MG63 (cell line): ENCODE data around the gene QRSL1. TPM values are rescaled to one million over a fixed set of nuclear protein-coding genes. Genes with fewer than 3 reads are reported as not detected.
"Not testable (repeated sequence)": the region's sequence is repeated elsewhere in the genome, so short reads cannot be mapped to it uniquely, and the experiment has no call there.

Experiments
- DNase-seq: peaks from one replicate; pipeline ENCODE4 v3.0.0-alpha.2; 2020
- H3K27me3 ChIP-seq: fragments of 250-450 bp; sonication (Bioruptor Pico); 2 replicates; pipeline ENCODE4 v1.5.1; 2020; ENCODE audit warnings: mild to moderate bottlenecking, moderate library complexity
- H3K36me3 ChIP-seq: fragments of 250-450 bp; sonication (Bioruptor Pico); 2 replicates; pipeline ENCODE4 v1.5.1; 2020; ENCODE audit warnings: mild to moderate bottlenecking, moderate library complexity
- H3K4me3 ChIP-seq: fragments of 250-450 bp; sonication (Bioruptor Pico); 2 replicates; pipeline ENCODE4 v1.5.1; 2020; ENCODE audit warnings: mild to moderate bottlenecking, moderate library complexity
- H3K9me3 ChIP-seq: fragments of 250-450 bp; sonication (Bioruptor Pico); 2 replicates; pipeline ENCODE4 v1.5.1; 2020; ENCODE audit warnings: mild to moderate bottlenecking, moderate library complexity
- total RNA-seq: library from RNA; depleted of rRNA; stranded (reverse); fragments of >200 nt; shearing (Covaris generic); gene quantifications from 2 replicates; pipeline ENCODE4 v1.2.3, GENCODE V29; 2014; ENCODE audit warnings: low replicate concordance; rRNA removed

QRSL1 gene
- total RNA-seq, 1 experiment from 2014 or later, result 11.9 TPM

DNA sequence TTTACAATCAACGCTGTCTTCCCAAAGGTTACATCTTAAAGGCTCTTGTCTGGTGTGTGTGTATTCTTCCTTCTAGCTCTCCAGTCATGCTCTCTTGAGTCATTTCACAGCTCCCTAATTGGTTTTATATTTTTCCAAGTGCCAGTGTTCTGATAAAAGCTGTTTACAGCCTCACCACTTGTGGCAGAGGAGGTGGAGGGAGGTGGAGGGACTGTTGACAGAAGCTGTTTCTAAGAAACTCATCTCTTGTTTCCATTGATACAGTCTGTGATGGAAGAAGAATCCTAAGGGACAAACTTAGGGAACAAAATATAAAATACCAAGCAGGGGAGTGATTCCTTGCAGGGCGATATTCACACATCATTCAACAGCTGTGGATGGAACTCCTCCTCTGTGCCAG, 64.0 kb downstream of the QRSL1 start:
- Histone ChIP-seq H3K4me3 (no peak overlapping the region), H3K27me3 (no peaks in the 10 kb centered on the region), H3K36me3 (no peaks in the 10 kb centered on the region), H3K9me3 (no peaks in the 10 kb centered on the region)
- DNase-seq, result no peak

DNA sequence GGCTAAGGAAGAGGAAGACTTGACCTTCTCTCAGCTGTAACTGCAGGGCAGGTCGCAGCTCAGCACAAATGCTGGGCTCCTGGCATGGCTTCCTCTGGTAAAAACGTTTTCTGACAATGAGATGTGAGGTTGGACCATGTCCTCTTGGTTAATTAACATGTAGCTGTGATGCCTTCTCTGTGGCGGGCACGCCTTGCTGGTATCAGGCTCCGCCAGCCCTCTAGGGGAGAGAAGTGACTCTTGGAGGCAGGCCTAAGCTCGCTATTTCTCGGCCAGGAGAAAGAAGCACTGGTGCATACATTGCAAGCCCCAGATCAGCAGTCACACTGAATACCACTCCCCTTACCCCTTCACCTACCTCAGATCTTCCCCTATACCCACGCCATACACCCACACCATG, 65.0 kb downstream of the QRSL1 start:
- no peaks in the 10 kb centered on the region for H3K36me3 ChIP-seq
- H3K27me3 ChIP-seq, result no peaks in the 10 kb centered on the region
- H3K9me3 ChIP-seq, result no peaks in the 10 kb centered on the region
- no peak for DNase-seq
- no peak overlapping the region for H3K4me3 ChIP-seq

DNA sequence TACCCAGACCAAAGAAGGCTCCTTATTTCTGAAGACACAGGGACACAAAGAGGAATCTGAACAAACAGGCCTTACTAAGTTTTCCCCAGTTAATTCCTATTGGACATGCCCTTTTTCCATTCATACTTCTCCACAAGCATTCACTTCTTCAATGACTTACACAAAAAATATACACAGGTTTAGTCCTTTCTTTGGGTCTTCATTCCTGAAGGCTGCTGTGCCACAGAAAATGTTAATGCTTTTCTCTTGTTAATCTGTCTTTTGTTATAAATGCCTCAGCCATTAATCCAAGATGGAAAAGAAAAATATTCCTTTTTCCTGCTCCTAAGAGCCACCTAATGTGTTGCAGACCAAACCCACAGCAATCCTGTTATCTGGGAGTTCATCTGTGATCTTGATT, 71.2 kb downstream of the QRSL1 start:
- no peaks in the 10 kb centered on the region for H3K36me3 ChIP-seq
- H3K4me3 ChIP-seq, result no peak overlapping the region
- H3K27me3 ChIP-seq, result no peaks in the 10 kb centered on the region
- H3K9me3 ChIP-seq, result peaks cover 9% of the 10 kb centered on the region
- no peak for DNase-seq

DNA sequence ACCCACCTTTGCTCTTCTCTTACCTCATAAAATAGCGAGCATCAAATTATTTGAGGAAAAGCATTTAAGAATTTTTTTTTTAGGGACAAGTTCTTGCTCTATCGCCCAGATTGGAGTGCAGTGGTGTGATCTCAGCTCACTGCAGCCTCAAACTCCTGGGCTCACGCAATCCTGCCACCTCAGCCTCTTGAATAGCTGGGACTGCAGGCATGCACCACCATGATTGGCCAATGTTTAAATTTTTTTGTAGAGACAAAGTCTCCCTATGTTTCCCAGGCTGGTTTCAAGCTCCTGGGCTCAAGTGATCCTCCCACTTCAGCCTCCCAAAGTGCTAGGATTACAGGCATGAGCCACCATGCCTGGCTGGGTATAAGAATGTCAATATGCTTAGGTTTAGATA, 71.8 kb downstream of the QRSL1 start:
- not testable (repeated sequence) for H3K27me3 ChIP-seq, H3K4me3 ChIP-seq, DNase-seq, H3K36me3 ChIP-seq
- H3K9me3 ChIP-seq, result peaks cover 11% of the 10 kb centered on the region

DNA sequence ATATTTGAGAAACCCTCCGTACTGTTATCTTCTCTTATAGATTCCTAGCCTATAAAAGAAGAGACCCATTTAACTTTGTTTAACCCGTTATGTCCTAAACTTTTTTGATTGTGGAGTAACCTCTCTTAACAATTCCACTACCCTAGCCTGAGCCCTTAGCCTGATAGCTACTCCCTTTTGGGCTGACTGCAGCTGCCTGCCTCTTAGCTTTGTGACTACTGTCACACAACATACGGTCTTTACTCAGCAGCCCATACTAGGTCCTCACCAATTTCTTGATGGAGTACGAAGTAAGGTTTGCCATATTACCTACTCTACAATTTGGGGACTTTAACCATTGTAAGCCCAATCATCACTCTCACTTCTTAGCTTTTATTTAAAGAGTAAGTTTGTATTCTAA, 72.7 kb downstream of the QRSL1 start:
- Histone ChIP-seq H3K36me3 (no peaks in the 10 kb centered on the region), H3K27me3 (no peaks in the 10 kb centered on the region), H3K9me3 (peaks cover 11% of the 10 kb centered on the region), H3K4me3 (no peak overlapping the region)
- no peak for DNase-seq

DNA sequence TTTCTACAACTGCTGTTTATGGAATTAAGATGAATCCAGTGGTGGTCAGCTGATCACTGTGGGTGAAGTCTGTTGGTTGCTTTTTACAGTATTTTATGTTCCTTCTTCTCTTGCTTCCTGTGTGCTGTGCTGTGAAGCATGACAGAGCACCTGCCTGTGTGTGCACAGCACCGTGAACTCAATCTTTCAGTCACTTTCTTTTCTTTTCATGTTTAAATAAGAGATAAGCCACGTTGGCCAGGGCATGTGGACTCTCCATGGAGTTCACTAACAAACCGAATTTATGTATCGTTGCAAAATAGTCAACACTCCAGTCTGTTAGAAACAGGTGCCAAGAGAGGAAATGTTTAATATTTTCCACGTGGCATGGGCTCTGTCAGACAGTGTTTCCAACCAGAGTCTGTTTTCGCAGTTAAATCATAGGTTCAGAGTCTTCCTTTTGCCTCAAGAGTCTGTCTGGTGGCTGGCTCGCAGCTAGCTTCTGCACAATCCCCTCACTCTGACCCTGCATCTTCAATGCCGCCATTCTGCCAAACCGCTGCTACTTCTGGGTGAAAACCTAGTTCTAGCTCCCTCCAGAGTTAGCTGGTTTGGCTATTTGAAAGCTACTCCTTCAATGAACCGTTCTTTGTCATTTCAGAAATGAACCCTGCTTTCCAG, 73.2 kb downstream of the QRSL1 start:
- no peaks in the 10 kb centered on the region for H3K36me3 ChIP-seq
- no peaks in the 10 kb centered on the region; the same call in 1 of the 2 replicates for H3K27me3 ChIP-seq
- H3K4me3 ChIP-seq, result no peak overlapping the region
- H3K9me3 ChIP-seq, result peaks cover 11% of the 10 kb centered on the region
- DNase-seq, result no peak

DNA sequence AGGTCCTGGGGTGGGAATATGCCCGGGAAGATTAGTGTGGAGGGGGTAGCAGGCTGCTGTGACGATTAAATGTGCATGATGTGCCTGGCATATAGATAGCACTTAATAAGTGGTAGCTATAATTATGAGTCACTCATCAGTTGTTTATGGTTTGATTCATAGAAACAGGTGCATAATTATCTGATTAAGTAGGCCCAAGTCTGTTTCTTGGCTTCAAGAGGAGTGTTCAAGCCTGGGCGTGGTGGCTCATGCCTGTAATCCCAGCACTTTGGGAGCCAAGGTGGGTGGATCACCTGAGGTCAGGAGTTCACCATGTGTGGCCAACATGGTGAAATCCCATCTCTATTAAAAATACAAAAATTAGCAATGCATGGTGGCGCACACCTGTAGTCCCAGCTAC, 74.9 kb downstream of the QRSL1 start:
- peaks cover 11% of the 10 kb centered on the region for H3K9me3 ChIP-seq
- DNase-seq, result no peak

DNA sequence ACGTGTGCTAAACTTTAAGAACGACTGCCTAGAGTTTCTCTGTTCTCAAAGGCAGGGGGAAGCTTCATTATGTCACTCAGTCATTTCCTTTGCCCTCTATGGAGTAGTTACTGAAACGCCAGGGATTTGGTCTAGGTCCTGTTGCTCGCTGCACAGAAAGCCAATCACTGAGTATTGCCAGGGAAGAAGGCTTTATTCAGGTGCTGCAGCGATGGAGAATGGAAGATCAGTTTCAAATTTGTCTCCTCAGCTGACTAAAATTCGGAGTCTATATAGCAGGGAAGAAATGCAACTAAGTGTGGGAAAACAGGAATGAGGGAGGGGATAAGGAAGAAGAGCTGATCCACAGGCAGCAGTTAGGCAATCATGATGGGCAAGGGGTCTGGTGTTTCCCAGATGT, 75.8 kb downstream of the QRSL1 start:
- no peak for DNase-seq
- H3K27me3 ChIP-seq, result no peaks in the 10 kb centered on the region; the same call in 1 of the 2 replicates
- H3K4me3 ChIP-seq, result no peak overlapping the region
- no peaks in the 10 kb centered on the region for H3K36me3 ChIP-seq
- H3K9me3 ChIP-seq, result peaks cover 11% of the 10 kb centered on the region

More for the DNA sequence above, 74.9 kb downstream of the QRSL1 start:
- Histone ChIP-seq H3K27me3 (no peaks in the 10 kb centered on the region; the same call in 1 of the 2 replicates), H3K4me3 (no peak overlapping the region), H3K36me3 (no peaks in the 10 kb centered on the region)

DNA sequence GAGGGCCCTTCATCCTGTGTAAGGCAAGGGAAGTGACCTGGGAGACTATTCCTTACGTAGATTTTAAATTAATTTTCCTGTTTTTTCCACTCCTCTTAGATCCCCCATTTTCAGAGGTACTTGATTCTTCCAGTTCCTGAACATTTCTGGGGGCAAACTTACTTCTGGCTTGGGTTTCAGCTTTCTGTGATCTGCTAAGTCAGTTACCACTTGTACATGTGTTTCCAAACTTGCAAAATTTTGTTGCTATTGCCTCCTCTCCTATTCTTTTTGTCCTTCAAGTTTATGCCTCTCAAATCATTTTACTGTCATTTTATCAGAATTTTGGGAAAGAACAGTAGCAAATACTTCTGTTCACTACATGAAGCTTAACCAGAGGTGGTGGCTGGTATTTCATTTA, 81.2 kb downstream of the QRSL1 start:
- H3K4me3 ChIP-seq, result no peak overlapping the region
- no peak for DNase-seq
- no peaks in the 10 kb centered on the region for H3K36me3 ChIP-seq
- H3K9me3 ChIP-seq, result peaks cover 2% of the 10 kb centered on the region
- H3K27me3 ChIP-seq, result no peaks in the 10 kb centered on the region; the same call in 1 of the 2 replicates

DNA sequence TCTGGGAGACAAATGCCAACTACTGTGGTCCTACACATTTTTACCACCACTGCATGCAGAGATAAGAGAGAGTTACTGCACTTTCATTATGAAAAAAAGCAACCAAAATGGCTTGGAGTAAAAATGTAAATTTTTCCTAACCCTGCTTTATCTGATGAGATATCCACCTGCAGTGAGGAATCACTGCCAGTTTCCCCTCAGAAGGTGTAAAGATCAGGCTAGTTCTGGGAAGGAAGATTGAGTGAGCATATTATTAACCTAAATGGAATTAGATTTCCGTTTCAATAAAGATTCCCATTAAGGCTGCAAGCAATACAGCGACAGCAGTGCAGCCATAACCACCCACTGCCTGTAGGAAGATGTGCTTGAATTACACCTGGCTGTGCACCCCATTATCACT, 84.9 kb downstream of the QRSL1 start:
- H3K27me3 ChIP-seq, result no peaks in the 10 kb centered on the region
- H3K36me3 ChIP-seq, result no peaks in the 10 kb centered on the region
- H3K9me3 ChIP-seq, result no peaks in the 10 kb centered on the region

DNA sequence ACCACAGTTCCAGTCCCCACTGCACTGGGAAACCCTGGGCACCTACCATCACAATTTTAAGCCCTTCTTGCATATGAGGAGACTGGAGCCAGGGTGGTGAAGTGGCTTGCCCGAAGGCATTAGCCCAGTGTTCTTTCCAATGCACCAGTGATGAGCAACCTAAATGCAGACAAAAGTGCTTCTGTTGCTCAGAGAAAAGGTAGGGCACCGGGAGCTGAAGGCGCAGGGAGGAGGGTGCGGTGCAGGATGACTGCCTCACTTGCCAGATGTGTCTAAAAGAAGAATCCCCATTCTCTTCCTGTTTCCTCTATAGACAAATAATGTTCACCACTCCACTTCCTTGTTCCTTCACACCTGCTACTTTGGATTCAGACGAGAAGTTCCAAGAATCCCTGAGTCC, 86.5 kb downstream of the QRSL1 start:
- no peak for DNase-seq

More for the DNA sequence above, 84.9 kb downstream of the QRSL1 start:
- no peak overlapping the region for H3K4me3 ChIP-seq
- DNase-seq, result no peak

DNA sequence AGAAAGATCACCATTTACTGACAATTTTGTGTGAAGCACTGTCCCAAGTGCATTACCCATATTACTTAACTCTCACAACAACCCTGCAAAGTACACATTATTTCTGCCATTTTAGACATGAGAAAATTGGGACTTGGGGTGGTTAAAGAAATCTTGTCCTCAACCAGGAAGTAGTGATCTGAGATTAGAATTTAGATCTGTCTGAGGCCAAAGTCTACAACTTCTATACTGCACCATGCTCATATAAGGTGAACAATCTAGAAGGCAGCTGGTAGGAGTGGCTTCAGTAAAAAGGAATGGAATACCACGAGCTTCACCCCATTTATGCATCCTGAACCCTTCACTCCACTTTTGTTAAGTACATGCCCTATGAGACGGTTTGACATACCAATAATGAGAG, 87.6 kb downstream of the QRSL1 start:
- no peak for DNase-seq
- Histone ChIP-seq H3K9me3 (no peaks in the 10 kb centered on the region), H3K4me3 (no peak overlapping the region), H3K27me3 (no peaks in the 10 kb centered on the region), H3K36me3 (no peaks in the 10 kb centered on the region)

More for the DNA sequence above, 86.5 kb downstream of the QRSL1 start:
- Histone ChIP-seq H3K9me3 (no peaks in the 10 kb centered on the region), H3K27me3 (no peaks in the 10 kb centered on the region), H3K36me3 (no peaks in the 10 kb centered on the region), H3K4me3 (no peak overlapping the region)

Other genes starting within 250 kb of the QRSL1 start
- 8.6 and 10.5 TPM in 2 replicates for gene RTN4IP1, start 80 bp upstream of the QRSL1 start, total RNA-seq